ENCODE measurements around the gene FKBP5. TPM values are rescaled to one million over a fixed set of nuclear protein-coding genes. Genes with fewer than 3 reads are reported as not detected.
"Not testable (repeated sequence)": the region's sequence is repeated elsewhere in the genome, so short reads cannot be mapped to it uniquely, and the experiment has no call there.

The FKBP5 gene
- total RNA-seq, 3 donors from 2014 or later (not counting 1 experiment from before 2014, with no cell fraction given), result 15.5 to 30.2 (median 27.3) TPM

DNA sequence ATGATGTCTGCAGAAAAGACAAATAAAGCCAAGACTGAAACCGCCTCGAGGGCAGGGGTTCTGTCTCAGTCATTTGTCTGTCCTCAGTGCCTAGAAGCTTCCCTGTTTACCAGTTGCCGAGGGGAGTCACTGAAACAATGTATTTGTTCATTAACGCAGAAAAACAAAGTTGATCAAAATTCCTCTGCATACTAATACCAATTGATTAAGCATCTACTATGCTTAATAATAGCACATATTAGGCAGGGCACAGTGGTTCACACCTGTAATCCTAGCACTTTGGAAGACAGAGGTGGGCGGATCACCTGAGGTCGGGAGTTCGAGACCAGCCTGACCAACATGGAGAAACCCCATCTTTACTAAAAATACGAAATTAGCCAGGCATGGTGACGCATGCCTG is 1.8 kb upstream of the FKBP5 start:
- intact Hi-C loops (cut with micrococcal nuclease), result no loop called here

DNA sequence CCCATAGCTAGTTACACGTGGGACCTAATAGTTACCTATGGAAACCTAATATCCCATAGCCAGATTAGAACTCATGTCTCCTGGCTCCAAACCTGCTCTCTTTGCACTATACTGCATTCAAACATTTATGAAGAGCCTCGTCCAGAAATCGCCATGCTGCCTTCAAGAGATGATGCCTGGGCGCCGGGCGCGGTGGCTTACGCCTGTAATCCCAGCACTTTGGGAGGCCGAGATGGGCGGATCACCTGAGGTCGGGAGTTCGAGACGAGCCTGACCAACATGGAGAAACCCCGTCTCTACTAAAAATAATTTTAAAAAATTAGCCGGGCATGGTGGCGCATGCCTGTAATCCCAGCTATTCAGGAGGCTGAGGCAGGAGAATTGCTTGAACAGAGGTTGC is 1.3 kb upstream of the FKBP5 start:
- H3K9me3 Mint-ChIP-seq; H3K27ac ChIP-seq (ENCODE audit: low read length); H3K27me3 Mint-ChIP-seq (ENCODE audit: low read depth in 2 of 2); H3K4me3 ChIP-seq (ENCODE audit: low read length); ATAC-seq; H3K27me3 ChIP-seq (ENCODE audit: control insufficient read depth, insufficient read depth, low read length); DNase-seq; H3K36me3 Mint-ChIP-seq; H3K36me3 ChIP-seq (ENCODE audit: control insufficient read depth, insufficient read depth, low read length); intact Hi-C loops (cut with micrococcal nuclease); H3K27ac Mint-ChIP-seq; H3K4me1 ChIP-seq (ENCODE audit: control insufficient read depth, insufficient read depth, low read length); H3K9me3 ChIP-seq (ENCODE audit: control insufficient read depth, insufficient read depth, low read length): not testable (repeated sequence)
- Mint-ChIP-seq H3K4me3 (peak overlapping the region; percentile 57), H3K4me1 (peaks cover 17 to 22% of the 10 kb centered on the region in 2 donors)
- 98% methylated on average over 16 of the region's 16 CpGs for WGBS (ENCODE audit: insufficient coverage)

More for the DNA sequence above, 1.8 kb upstream of the FKBP5 start:
- no peaks in the 10 kb centered on the region for H3K9me3 Mint-ChIP-seq
- H3K27me3 ChIP-seq (ENCODE audit: control insufficient read depth, insufficient read depth, low read length), result no peaks in the 10 kb centered on the region
- no peak overlapping the region for H3K4me3 Mint-ChIP-seq
- no peak overlapping the region for H3K4me3 ChIP-seq (ENCODE audit: low read length)
- H3K4me1 ChIP-seq (ENCODE audit: control insufficient read depth, insufficient read depth, low read length), result peaks cover 6% of the 10 kb centered on the region
- DNase-seq (no peak), ATAC-seq (no peak)
- H3K27ac ChIP-seq (ENCODE audit: low read length), result no peak overlapping the region
- H3K27ac Mint-ChIP-seq, result no peak overlapping the region
- H3K27me3 Mint-ChIP-seq (ENCODE audit: low read depth in 2 of 2), result no peaks in the 10 kb centered on the region
- peaks cover 17 to 22% of the 10 kb centered on the region in 2 donors for H3K4me1 Mint-ChIP-seq
- no peaks in the 10 kb centered on the region for H3K9me3 ChIP-seq (ENCODE audit: control insufficient read depth, insufficient read depth, low read length)
- TF ChIP-seq, protein P1, sequence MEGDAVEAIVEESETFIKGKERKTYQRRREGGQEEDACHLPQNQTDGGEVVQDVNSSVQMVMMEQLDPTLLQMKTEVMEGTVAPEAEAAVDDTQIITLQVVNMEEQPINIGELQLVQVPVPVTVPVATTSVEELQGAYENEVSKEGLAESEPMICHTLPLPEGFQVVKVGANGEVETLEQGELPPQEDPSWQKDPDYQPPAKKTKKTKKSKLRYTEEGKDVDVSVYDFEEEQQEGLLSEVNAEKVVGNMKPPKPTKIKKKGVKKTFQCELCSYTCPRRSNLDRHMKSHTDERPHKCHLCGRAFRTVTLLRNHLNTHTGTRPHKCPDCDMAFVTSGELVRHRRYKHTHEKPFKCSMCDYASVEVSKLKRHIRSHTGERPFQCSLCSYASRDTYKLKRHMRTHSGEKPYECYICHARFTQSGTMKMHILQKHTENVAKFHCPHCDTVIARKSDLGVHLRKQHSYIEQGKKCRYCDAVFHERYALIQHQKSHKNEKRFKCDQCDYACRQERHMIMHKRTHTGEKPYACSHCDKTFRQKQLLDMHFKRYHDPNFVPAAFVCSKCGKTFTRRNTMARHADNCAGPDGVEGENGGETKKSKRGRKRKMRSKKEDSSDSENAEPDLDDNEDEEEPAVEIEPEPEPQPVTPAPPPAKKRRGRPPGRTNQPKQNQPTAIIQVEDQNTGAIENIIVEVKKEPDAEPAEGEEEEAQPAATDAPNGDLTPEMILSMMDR (IDR thresholded peaks at IDR 0.05), result no peak
- WGBS (ENCODE audit: insufficient coverage), result 94% methylated on average over 8 of the region's 9 CpGs
- H3K36me3 ChIP-seq (ENCODE audit: control insufficient read depth, insufficient read depth, low read length), result no peaks in the 10 kb centered on the region
- H3K36me3 Mint-ChIP-seq, result no peaks in the 10 kb centered on the region

DNA sequence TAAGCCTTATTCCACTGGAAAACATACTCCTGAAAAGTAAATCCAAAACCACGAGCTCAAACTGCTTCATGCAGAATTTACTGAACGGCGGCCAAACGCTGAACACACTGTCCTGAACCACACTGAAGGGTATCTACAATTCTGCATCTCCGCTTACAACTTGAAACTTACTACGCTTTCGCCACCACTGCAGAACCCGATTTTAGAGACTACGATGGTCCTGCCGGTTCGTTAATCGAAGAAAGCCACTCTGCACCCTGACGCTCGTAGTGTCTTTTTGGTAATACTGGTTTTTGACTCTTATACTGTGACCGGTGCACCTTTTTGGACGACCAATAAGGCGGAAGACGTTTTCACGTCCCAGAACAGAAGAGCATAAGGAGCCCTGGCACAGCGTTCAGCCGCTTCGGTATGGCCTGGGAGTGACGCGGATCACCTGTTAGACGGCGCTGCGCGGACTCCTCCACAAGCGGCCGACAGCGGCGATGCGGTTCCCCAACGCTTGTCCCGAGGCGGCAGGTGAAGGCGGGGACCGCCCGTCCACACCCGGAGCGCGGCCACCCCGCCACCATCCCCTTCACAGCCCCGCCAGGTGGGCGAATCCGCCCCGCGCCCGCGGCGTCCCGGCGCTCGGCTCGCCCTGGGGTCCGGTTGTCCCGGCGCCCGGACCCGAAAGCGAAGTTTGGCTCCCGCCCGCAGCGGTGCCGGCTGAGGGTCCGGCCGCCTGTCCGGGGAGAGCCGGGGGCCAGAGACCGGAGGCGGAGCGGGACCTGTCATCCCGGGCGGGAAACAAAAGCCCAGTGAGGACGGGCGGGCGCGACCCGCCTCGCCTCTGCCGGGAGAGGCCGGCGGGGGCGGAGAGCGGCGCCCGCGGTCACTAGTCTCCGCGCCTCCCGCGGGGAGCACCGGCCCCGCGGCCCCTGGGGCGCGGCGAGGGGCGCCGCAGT is 784 bp downstream of the FKBP5 start:
- Mint-ChIP-seq H3K27me3 (ENCODE audit: low read depth in 2 of 2) (no peaks in the 10 kb centered on the region), H3K9me3 (no peaks in the 10 kb centered on the region), H3K4me3 (peak overlapping the region; percentile 99), H3K4me1 (peaks cover 17 to 22% of the 10 kb centered on the region in 2 donors), H3K27ac (peak overlapping the region; percentile 84 to 96), H3K36me3 (no peaks in the 10 kb centered on the region)
- WGBS (ENCODE audit: insufficient coverage), result under 1% methylated on average over 100 of the region's 100 CpGs
- H3K4me1 ChIP-seq (ENCODE audit: control insufficient read depth, insufficient read depth, low read length), result peaks cover 6% of the 10 kb centered on the region
- no peaks in the 10 kb centered on the region for H3K9me3 ChIP-seq (ENCODE audit: control insufficient read depth, insufficient read depth, low read length)
- no peaks in the 10 kb centered on the region for H3K27me3 ChIP-seq (ENCODE audit: control insufficient read depth, insufficient read depth, low read length)
- no peaks in the 10 kb centered on the region for H3K36me3 ChIP-seq (ENCODE audit: control insufficient read depth, insufficient read depth, low read length)
- TF ChIP-seq, protein P1 (IDR thresholded peaks at IDR 0.05), result no peak
- peak overlapping the region; percentile 67 for H3K4me3 ChIP-seq (ENCODE audit: low read length)
- DNase-seq, result peak; percentile 45 to 75
- intact Hi-C loops (cut with micrococcal nuclease), result loop anchor here (2.0 kb wide), 1 partner anchor 19 kb away; no protein-coding TSS in a partner anchor
- H3K27ac ChIP-seq (ENCODE audit: low read length), result peak overlapping the region; percentile 58
- ATAC-seq, result peak; percentile 29 to 47 (median 30)

DNA sequence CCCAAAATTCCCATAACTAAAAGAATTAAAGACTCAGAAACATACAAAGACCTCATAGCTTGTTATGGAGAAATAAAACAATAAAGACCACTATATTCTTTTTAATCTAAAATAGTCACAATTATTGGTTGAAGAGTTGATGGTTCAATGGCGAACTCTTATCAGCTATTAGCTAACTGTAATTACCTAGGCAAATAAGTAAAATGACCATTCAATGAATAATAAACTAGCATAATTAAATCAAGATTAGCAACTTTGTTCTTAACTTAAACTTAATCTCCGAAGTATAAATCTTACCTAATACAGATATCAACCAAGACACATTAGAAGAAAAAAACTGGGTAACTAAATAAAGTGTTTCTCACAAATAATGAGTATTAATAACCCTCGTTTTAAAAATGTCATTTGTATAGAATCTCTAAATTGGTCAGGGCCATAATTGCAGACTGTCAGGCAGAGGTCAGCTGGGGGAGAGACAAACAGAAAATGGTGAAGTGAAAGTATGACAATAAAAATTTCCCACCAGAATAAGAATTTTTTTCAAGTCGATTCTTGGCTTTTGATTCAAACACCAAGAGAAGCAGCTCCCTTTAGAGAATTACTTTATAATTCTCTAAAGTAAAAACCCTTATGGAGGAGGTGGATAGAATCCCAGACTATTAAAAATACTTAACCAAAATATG is 1.7 kb downstream of the FKBP5 start:
- no CpG with 5 or more reads among the region's 4 CpGs for WGBS (ENCODE audit: insufficient coverage)
- Mint-ChIP-seq H3K36me3 (no peaks in the 10 kb centered on the region), H3K9me3 (no peaks in the 10 kb centered on the region), H3K4me3 (peak overlapping the region; percentile 99), H3K27ac (peak overlapping the region; percentile 84 to 96), H3K4me1 (peaks cover 17 to 22% of the 10 kb centered on the region in 2 donors), H3K27me3 (ENCODE audit: low read depth in 2 of 2) (no peaks in the 10 kb centered on the region)
- no peak for ATAC-seq
- intact Hi-C loops (cut with micrococcal nuclease), result no loop called here
- DNase-seq, result peak in 1 of 2 donors; percentile 26
- Histone ChIP-seq H3K36me3 (ENCODE audit: control insufficient read depth, insufficient read depth, low read length) (no peaks in the 10 kb centered on the region), H3K4me3 (ENCODE audit: low read length) (peak overlapping the region; percentile 67), H3K27me3 (ENCODE audit: control insufficient read depth, insufficient read depth, low read length) (no peaks in the 10 kb centered on the region), H3K4me1 (ENCODE audit: control insufficient read depth, insufficient read depth, low read length) (peaks cover 6% of the 10 kb centered on the region), H3K27ac (ENCODE audit: low read length) (peak overlapping the region; percentile 58), H3K9me3 (ENCODE audit: control insufficient read depth, insufficient read depth, low read length) (no peaks in the 10 kb centered on the region)
- TF ChIP-seq, protein P1 (IDR thresholded peaks at IDR 0.05), result no peak
